Esophagus muscularis mucosa (tissue), 3 donors: ENCODE data around the gene ERBB4.

Experiments
- CTCF ChIP-seq, 3 experiments: fragments of 200-600 bp in 2 of 3; fragments of 450-650 bp in 1 of 3; sonication (generic) in 2 of 3; IDR thresholded peaks; one replicate each; pipeline ENCODE4 v1.5.1; 2017 to 2019; ENCODE audit warnings: antibody characterized with exemption in 3 of 3, mild to moderate bottlenecking in 2 of 3, moderate library complexity in 1 of 3
- POLR2A ChIP-seq: fragments of 450-650 bp; IDR thresholded peaks from one replicate; pipeline ENCODE4 v1.6.1; 2017; ENCODE audit warnings: antibody characterized with exemption, moderate library complexity, mild to moderate bottlenecking, low read depth
- POLR2AphosphoS5 ChIP-seq, 2 donors: sonication (generic); formaldehyde crosslinking; IDR thresholded peaks; one replicate each; pipeline ENCODE4 v1.6.1; 2017; ENCODE audit warnings: antibody characterized with exemption in 2 of 2

- TF ChIP-seq CTCF (IDR thresholded peaks at IDR 0.05), result no peak
- no peak for TF ChIP-seq POLR2AphosphoS5 (IDR thresholded peaks at IDR 0.05)
- TF ChIP-seq POLR2A, result no peak
Measured at GRCh38 chr2:211620986-211621385, 917.6 kb downstream of the ERBB4 start.
